AG09309 (cell line): ENCODE data around the gene SMAD1.

ENCODE experiments used
- DNase-seq: peaks from one replicate; pipeline ENCODE4 v3.0.0-alpha.2; 2010; ENCODE audit warnings: low read depth
- H3K4me3 ChIP-seq: 2 replicates; pipeline ENCODE4 v1.5.1; 2011; ENCODE audit warnings: mild to moderate bottlenecking, low read depth, low read length, moderate library complexity; ENCODE audit not compliant: control insufficient read depth
- TF ChIP-seq, protein P1 (sequence below): IDR thresholded peaks from 2 replicates; pipeline ENCODE4 v1.5.1; 2011; ENCODE audit warnings: mild to moderate bottlenecking, low read depth, low read length, inconsistent platforms; ENCODE audit not compliant: insufficient read depth, control insufficient read depth; ENCODE audit errors: missing control alignments

The SMAD1 gene

DNA sequence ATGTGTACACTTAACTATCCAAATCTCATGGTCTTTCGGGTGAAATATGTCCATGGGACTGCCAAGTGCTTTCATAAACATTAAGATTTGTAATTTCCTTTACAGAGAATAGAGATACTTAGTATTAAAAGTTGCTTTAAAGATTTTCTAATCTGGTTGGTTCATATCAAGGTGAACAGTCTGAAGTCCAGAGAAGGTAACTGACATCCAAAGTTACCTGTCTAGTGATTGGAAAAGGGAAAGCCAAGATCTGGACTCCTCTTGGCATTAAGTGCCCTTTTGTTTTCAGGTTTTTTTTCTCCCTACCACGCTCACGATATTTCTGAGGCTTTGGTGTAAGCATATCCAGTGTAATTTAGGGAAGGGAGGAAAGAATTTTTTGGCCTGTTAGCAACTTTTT is 5.0 kb downstream of the SMAD1 start:
- H3K4me3 ChIP-seq, result no peak overlapping the region
- no peak for DNase-seq
- TF ChIP-seq, protein P1, sequence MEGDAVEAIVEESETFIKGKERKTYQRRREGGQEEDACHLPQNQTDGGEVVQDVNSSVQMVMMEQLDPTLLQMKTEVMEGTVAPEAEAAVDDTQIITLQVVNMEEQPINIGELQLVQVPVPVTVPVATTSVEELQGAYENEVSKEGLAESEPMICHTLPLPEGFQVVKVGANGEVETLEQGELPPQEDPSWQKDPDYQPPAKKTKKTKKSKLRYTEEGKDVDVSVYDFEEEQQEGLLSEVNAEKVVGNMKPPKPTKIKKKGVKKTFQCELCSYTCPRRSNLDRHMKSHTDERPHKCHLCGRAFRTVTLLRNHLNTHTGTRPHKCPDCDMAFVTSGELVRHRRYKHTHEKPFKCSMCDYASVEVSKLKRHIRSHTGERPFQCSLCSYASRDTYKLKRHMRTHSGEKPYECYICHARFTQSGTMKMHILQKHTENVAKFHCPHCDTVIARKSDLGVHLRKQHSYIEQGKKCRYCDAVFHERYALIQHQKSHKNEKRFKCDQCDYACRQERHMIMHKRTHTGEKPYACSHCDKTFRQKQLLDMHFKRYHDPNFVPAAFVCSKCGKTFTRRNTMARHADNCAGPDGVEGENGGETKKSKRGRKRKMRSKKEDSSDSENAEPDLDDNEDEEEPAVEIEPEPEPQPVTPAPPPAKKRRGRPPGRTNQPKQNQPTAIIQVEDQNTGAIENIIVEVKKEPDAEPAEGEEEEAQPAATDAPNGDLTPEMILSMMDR, result no peak

DNA sequence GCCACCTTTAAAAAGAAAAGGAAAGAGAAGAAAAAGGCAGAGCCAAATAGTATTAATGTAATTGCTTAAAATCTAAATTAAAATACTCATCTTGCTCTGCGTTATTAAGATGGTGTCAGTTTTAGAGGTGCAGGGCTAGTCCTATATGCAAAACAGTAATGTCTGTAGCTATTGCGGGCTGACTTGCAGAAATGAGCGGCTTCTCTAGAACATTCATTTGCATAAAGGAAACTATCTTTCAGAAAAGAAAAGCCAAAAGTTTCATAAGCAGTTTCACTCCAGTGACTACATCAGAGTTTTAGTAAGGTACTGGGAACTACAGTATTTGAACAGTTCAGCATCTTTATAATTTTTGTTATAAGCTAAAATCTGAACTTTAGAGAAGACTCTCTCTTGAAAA is 6.0 kb downstream of the SMAD1 start:
- no peak overlapping the region for H3K4me3 ChIP-seq
- DNase-seq, result no peak

DNA sequence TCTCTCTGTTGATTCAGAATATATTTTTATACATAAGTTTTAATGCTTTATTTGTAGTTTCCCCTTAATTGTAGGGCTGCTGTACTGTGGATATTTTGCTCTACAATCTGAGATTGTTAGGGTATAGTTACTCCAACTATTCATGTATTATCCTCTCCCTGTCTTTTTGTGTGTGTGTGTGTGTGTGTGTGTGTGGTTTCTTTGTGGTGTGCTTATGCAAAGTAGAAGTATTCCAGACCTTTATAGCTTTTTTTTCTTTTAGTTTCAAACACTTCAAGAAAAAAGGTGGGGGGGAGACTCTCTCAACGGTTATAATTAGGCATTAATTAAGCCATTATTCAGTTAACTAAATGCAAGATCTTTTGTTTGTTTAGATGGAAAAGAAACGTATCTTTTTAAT is 6.7 kb downstream of the SMAD1 start:
- no peak overlapping the region for H3K4me3 ChIP-seq
- no peak for DNase-seq
- TF ChIP-seq, protein P1, result no peak

More for the DNA sequence above, 6.0 kb downstream of the SMAD1 start:
- TF ChIP-seq, protein P1, result no peak

DNA sequence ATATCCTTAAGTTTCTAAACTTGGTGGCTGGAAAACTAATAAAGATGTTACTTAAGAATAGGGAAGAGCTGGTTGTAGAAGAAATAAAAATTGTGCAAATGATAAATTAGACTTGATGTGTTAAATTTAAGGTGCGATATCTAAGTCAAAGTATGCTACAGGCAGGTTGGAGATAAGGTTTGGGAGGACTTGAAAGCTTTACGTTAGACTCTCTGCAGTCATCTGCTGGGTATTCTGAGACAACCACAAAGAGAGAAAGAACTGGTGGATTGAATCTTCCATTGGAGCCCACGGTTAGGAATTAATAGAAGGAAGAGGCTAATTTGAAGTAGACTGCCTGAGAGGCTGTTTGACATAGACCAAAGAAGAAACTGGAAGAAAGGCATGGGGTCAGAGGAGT is 7.9 kb downstream of the SMAD1 start:
- TF ChIP-seq, protein P1, result no peak
- no peak for DNase-seq
- no peak overlapping the region for H3K4me3 ChIP-seq

DNA sequence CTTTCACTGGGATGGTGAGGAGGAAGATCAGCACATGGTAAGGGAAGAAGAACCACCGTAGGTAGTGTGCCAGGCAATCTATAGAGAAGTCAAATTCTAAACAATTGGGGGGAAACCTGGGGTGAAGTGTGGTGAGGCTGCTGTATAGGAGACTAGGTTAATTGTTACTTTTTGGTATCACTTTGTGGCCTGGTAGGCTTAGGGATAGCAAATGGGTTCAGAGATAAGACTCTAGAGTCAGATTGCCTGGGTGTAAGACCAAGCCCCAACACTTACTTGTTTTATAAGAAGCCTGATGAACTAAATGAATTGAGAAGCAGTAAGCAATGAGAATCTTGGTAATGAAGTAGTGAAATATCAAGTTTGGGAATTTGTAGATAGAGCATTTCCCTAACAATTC is 8.7 kb downstream of the SMAD1 start:
- TF ChIP-seq, protein P1, result no peak
- H3K4me3 ChIP-seq, result no peak overlapping the region
- no peak for DNase-seq

DNA sequence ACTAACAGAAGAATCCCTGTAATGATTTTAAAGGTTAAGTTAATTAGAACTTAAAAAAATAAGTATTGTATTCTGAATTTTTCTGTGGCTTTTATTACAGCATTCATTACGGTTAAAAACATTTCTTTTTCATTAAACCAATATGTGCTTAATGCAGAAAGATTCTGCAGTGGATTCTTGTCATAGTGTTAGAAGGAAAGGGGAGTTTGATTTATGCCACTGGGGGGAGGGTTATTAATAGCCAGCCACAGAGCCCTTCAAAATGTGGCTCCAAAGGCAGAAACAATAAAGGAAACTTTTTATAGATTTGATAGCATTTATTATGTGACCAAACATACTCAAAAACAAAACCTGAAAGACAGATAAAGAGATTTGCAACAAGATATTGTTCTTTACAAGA is 9.1 kb downstream of the SMAD1 start:
- H3K4me3 ChIP-seq, result no peak overlapping the region
- TF ChIP-seq, protein P1, result no peak
- DNase-seq, result no peak

DNA sequence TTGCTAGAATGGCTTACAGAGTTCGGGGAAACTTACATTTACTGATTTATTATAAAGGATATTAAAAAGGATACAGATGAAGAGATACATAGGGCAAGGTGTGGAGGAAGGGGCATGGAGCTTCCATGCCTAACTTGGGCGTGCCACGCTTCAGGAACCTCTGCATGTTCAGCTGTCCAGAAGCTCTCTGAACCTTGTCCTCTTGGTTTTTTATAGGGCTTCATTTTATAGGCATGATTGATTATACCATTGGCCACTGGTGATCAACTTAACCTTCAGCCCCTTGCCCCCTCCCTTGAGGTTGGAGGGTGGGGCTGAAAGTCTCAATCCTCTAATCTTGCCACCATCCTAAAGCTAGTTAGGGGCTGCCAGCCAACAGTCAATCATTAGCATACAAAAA is 10.7 kb downstream of the SMAD1 start:
- TF ChIP-seq, protein P1, result no peak
- no peak overlapping the region for H3K4me3 ChIP-seq
- no peak for DNase-seq
